ENCODE results near the gene GLCE.

GLCE gene

DNA sequence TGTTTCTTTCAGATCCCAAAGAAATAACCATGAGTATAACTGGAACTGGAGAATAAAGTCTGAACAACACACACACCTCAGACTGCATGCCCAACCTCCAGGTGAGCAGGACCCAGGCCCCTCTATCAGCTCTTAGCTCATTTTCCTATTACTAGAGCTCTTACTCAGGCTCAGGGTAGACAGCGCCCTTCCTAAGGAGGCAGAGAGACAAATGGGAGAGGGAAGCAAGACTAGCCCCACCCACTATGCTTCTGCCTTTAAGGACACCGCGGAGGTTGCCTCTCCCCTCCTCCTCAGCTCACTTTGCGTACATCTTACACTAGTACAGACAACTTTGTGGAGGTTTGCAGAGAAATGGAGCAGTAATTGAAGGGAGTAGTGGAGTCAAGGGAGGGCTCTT is 44.0 kb upstream of the GLCE start:
- Histone ChIP-seq H3K27me3 (ENCODE audit: insufficient read depth, low read length, poor library complexity, severe bottlenecking) (peaks cover 95% of the 10 kb centered on the region), H3K4me2 (ENCODE audit: low read depth, low read length, poor library complexity, severe bottlenecking) (no peak overlapping the region), H3K9ac (ENCODE audit: low read depth, low read length, poor library complexity, severe bottlenecking) (no peak overlapping the region), H2AFZ (ENCODE audit: low read length) (no peak overlapping the region), H3K4me1 (ENCODE audit: insufficient read depth, low read length, poor library complexity, severe bottlenecking) (no peaks in the 10 kb centered on the region), H3K4me3 (ENCODE audit: low read length, poor library complexity, severe bottlenecking) (no peak overlapping the region), H3K79me2 (ENCODE audit: insufficient read depth, low read length) (no peaks in the 10 kb centered on the region), H3K36me3 (ENCODE audit: insufficient read depth, low read length) (no peaks in the 10 kb centered on the region), H3K9me3 (ENCODE audit: insufficient read depth, low read depth, low read length) (no peaks in the 10 kb centered on the region), H4K20me1 (ENCODE audit: insufficient read depth, low read length, poor library complexity, severe bottlenecking) (no peaks in the 10 kb centered on the region), H3K9me2 (replicated peaks; ENCODE audit: low read depth, low read length) (no peaks in the 10 kb centered on the region), H3F3A (ENCODE audit: low read depth) (no peaks in the 10 kb centered on the region)
- no peak for TF ChIP-seq EZH2phosphoT487 (IDR thresholded peaks at IDR 0.05; ENCODE audit: borderline replicate concordance)
- TF ChIP-seq, protein P1, sequence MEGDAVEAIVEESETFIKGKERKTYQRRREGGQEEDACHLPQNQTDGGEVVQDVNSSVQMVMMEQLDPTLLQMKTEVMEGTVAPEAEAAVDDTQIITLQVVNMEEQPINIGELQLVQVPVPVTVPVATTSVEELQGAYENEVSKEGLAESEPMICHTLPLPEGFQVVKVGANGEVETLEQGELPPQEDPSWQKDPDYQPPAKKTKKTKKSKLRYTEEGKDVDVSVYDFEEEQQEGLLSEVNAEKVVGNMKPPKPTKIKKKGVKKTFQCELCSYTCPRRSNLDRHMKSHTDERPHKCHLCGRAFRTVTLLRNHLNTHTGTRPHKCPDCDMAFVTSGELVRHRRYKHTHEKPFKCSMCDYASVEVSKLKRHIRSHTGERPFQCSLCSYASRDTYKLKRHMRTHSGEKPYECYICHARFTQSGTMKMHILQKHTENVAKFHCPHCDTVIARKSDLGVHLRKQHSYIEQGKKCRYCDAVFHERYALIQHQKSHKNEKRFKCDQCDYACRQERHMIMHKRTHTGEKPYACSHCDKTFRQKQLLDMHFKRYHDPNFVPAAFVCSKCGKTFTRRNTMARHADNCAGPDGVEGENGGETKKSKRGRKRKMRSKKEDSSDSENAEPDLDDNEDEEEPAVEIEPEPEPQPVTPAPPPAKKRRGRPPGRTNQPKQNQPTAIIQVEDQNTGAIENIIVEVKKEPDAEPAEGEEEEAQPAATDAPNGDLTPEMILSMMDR (conservative IDR thresholded peaks at IDR 0.05; ENCODE audit: low read length) = no peak

DNA sequence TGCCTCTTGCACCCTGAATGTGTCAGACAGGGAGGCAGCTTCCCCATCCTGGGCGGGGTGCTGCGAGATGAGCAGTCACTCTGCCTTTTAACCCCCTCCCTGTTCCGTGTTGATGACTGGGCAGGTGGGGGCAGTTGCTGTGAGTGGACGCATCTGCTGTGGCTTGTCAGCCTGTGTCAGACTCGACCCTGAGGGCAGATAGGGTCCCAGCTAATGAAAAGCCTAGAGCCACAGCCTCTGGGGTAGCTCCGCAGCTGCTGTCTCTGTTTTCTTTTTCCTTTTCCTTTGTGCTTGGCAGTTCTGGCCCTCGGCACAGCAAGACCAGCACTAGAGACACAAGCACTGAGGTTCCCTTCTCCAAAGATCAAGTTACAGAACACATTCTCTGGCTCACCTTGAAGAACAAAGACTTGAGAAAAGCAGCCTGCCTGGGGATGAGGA is 43.0 kb upstream of the GLCE start:
- no peaks in the 10 kb centered on the region for H3K79me2 ChIP-seq (ENCODE audit: insufficient read depth, low read length)
- H3K9me3 ChIP-seq (ENCODE audit: insufficient read depth, low read depth, low read length) = no peaks in the 10 kb centered on the region
- no peaks in the 10 kb centered on the region for H4K20me1 ChIP-seq (ENCODE audit: insufficient read depth, low read length, poor library complexity, severe bottlenecking)
- H3K27me3 ChIP-seq (ENCODE audit: insufficient read depth, low read length, poor library complexity, severe bottlenecking) = peaks cover 86% of the 10 kb centered on the region
- H3K9me2 ChIP-seq (replicated peaks; ENCODE audit: low read depth, low read length) = no peaks in the 10 kb centered on the region
- no peaks in the 10 kb centered on the region for H3K4me1 ChIP-seq (ENCODE audit: insufficient read depth, low read length, poor library complexity, severe bottlenecking)
- no peaks in the 10 kb centered on the region for H3F3A ChIP-seq (ENCODE audit: low read depth)
- TF ChIP-seq EZH2phosphoT487 (IDR thresholded peaks at IDR 0.05; ENCODE audit: borderline replicate concordance) = no peak
- TF ChIP-seq, protein P1 (conservative IDR thresholded peaks at IDR 0.05; ENCODE audit: low read length) = no peak
- no peak overlapping the region for H3K9ac ChIP-seq (ENCODE audit: low read depth, low read length, poor library complexity, severe bottlenecking)
- no peak overlapping the region for H3K4me3 ChIP-seq (ENCODE audit: low read length, poor library complexity, severe bottlenecking)
- H3K4me2 ChIP-seq (ENCODE audit: low read depth, low read length, poor library complexity, severe bottlenecking) = no peak overlapping the region
- no peak overlapping the region for H2AFZ ChIP-seq (ENCODE audit: low read length)
- no peaks in the 10 kb centered on the region for H3K36me3 ChIP-seq (ENCODE audit: insufficient read depth, low read length)

DNA sequence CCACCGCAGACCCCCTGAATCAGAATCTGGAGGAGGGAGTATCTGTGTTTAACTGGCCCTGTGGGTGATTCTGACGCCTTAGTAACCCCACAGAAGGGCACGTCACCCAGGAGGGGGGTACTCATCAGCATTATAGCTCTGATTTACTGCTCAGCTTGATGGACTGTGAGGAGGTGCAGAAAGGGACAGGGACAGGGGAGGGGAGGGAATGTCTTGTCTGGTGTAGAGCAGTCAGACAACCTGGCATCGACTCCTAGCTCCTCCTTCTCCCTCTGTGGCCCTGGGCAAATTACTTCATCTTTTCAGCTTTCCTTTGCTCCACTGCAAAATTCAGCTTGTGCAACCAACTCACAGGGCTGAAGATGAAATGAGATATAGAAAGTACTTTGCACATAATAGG is 42.3 kb upstream of the GLCE start:
- TF ChIP-seq, protein P1 (conservative IDR thresholded peaks at IDR 0.05; ENCODE audit: low read length) = no peak
- peaks cover 82% of the 10 kb centered on the region for H3K27me3 ChIP-seq (ENCODE audit: insufficient read depth, low read length, poor library complexity, severe bottlenecking)
- H3K9me2 ChIP-seq (replicated peaks; ENCODE audit: low read depth, low read length) = no peaks in the 10 kb centered on the region
- H3F3A ChIP-seq (ENCODE audit: low read depth) = no peaks in the 10 kb centered on the region
- no peaks in the 10 kb centered on the region for H4K20me1 ChIP-seq (ENCODE audit: insufficient read depth, low read length, poor library complexity, severe bottlenecking)
- H3K36me3 ChIP-seq (ENCODE audit: insufficient read depth, low read length) = no peaks in the 10 kb centered on the region
- no peaks in the 10 kb centered on the region for H3K79me2 ChIP-seq (ENCODE audit: insufficient read depth, low read length)
- H3K4me3 ChIP-seq (ENCODE audit: low read length, poor library complexity, severe bottlenecking) = no peak overlapping the region
- H3K4me2 ChIP-seq (ENCODE audit: low read depth, low read length, poor library complexity, severe bottlenecking) = no peak overlapping the region
- H3K9me3 ChIP-seq (ENCODE audit: insufficient read depth, low read depth, low read length) = no peaks in the 10 kb centered on the region
- no peaks in the 10 kb centered on the region for H3K4me1 ChIP-seq (ENCODE audit: insufficient read depth, low read length, poor library complexity, severe bottlenecking)
- H2AFZ ChIP-seq (ENCODE audit: low read length) = no peak overlapping the region
- H3K9ac ChIP-seq (ENCODE audit: low read depth, low read length, poor library complexity, severe bottlenecking) = no peak overlapping the region
